ENCODE results near the gene CCDC188. TPM values are rescaled to one million over a fixed set of nuclear protein-coding genes. Genes with fewer than 3 reads are reported as not detected.

The CCDC188 gene
- total and polyA plus RNA-seq, 2 of the 4 experiments (the other 2 are of a cell fraction), result 0.10 TPM; not detected in 1

GRCh38 chr22:20131597-20131858 lies 19.3 kb downstream of the CCDC188 start, which contains the start of gene ZDHHC8:
Gene ZDHHC8, plus strand, starts transcription at chr22:20131804. Its CDS starts 144 bp downstream, at chr22:20131948.
- peak within 1 kb of the TSS; percentile 91 for H3K4me2 ChIP-seq (ENCODE audit: low read depth, low read length)
- CTCF ChIA-PET, result no interaction called here

More at GRCh38 chr22:20131597-20131858, 19.3 kb downstream of the CCDC188 start, which contains the start of gene ZDHHC8:
- Histone ChIP-seq H3K79me1 (ENCODE audit: low read depth in 1 of 2, low read length in 2 of 2) (peaks cover 7 to 43% of the 10 kb centered on the region in 2 experiments), H3K23ac (ENCODE audit: low read depth, low read length) (peak within 1 kb of the TSS; percentile 65), H3K4ac (ENCODE audit: low read depth, low read length) (peak within 1 kb of the TSS; percentile 74), H3K4me1 (ENCODE audit: control insufficient read depth, insufficient read depth, low read length) (peaks cover 9% of the 10 kb centered on the region), H4K5ac (ENCODE audit: low read depth, low read length) (peak within 1 kb of the TSS; percentile 82), H4K8ac (ENCODE audit: low read depth in 2 of 2, low read length in 2 of 2) (peak within 1 kb of the TSS; percentile 76 to 91), H4K91ac (ENCODE audit: insufficient read depth, low read depth, low read length) (peak within 1 kb of the TSS; percentile 65), H3K27ac (ENCODE audit: insufficient read depth, low read length) (peak within 1 kb of the TSS; percentile 81), H2AFZ (replicated peaks; ENCODE audit: low read length, poor library complexity) (peak within 1 kb of the TSS; percentile 99), H3K36me3 (ENCODE audit: control insufficient read depth, insufficient read depth, low read length) (peaks cover 12% of the 10 kb centered on the region), H3K18ac (ENCODE audit: low read depth, low read length) (no peak within 1 kb of the TSS; the same call in 1 of the 2 replicates), H2BK20ac (ENCODE audit: low read depth, low read length) (no peak within 1 kb of the TSS), H3K27me3 (ENCODE audit: control insufficient read depth, insufficient read depth, low read length) (no peaks in the 10 kb centered on the region), H3K9me3 (ENCODE audit: control insufficient read depth, insufficient read depth, low read length) (no peaks in the 10 kb centered on the region), H3K9ac (ENCODE audit: low read depth, low read length) (peak within 1 kb of the TSS; percentile 76), H2AK5ac (ENCODE audit: low read depth, low read length) (peak within 1 kb of the TSS; percentile 35), H3K14ac (replicated peaks; ENCODE audit: low read depth, low read length) (peak within 1 kb of the TSS; percentile 68), H3K9me1 (ENCODE audit: insufficient read depth, low read length) (peaks cover 6% of the 10 kb centered on the region), H3K4me3 (ENCODE audit: insufficient read depth, low read depth, low read length) (peak within 1 kb of the TSS; percentile 83), H2BK5ac (ENCODE audit: low read depth, low read length, poor library complexity, severe bottlenecking) (peak within 1 kb of the TSS; percentile 43), H4K20me1 (ENCODE audit: insufficient read depth, low read length) (peaks cover 47% of the 10 kb centered on the region), H3K56ac (ENCODE audit: extremely low read depth, insufficient read depth, low read length) (peak within 1 kb of the TSS; percentile 49; the same call in 1 of the 2 replicates), H2AK9ac (replicated peaks; ENCODE audit: low read depth, low read length, poor library complexity) (peak within 1 kb of the TSS; percentile 96), H2BK120ac (ENCODE audit: low read depth, low read length) (no peak within 1 kb of the TSS), H2BK15ac (ENCODE audit: low read depth, low read length) (no peak within 1 kb of the TSS)
- no peak for TF ChIP-seq NFE2L2 (IDR thresholded peaks at IDR 0.05; ENCODE audit: low read depth, low read length)
- TF ChIP-seq RAD21 (IDR thresholded peaks at IDR 0.05; ENCODE audit: low read length), result no peak
- no peak for TF ChIP-seq USF2 (IDR thresholded peaks at IDR 0.05; ENCODE audit: low read depth, low read length)
- TF ChIP-seq SMC3 (IDR thresholded peaks at IDR 0.05; ENCODE audit: low read depth, low read length), result no peak
- no peak for TF ChIP-seq BHLHE40 (IDR thresholded peaks at IDR 0.05; ENCODE audit: low read depth, low read length)
- no peak for TF ChIP-seq MAFK (IDR thresholded peaks at IDR 0.05; ENCODE audit: low read depth, low read length)
- TF ChIP-seq RFX5 (IDR thresholded peaks at IDR 0.05; ENCODE audit: low read depth, low read length), result no peak
- TF ChIP-seq CHD1 (IDR thresholded peaks at IDR 0.05; ENCODE audit: low read depth, low read length), result no peak
- TF ChIP-seq FOS (IDR thresholded peaks at IDR 0.05; ENCODE audit: low read depth, low read length), result no peak
- TF ChIP-seq MAZ (IDR thresholded peaks at IDR 0.05; ENCODE audit: borderline replicate concordance, low read depth, low read length), result no peak
- no peak for TF ChIP-seq CTCF (conservative IDR thresholded peaks at IDR 0.05; ENCODE audit: low read depth, low read length)
- no peak for TF ChIP-seq CEBPB (IDR thresholded peaks at IDR 0.05; ENCODE audit: low read depth, low read length)
- no peak for TF ChIP-seq ELK1 (IDR thresholded peaks at IDR 0.05; ENCODE audit: borderline replicate concordance, low read depth, low read length)
- TF ChIP-seq POLR2A (IDR thresholded peaks at IDR 0.05; ENCODE audit: low read depth, low read length), result no peak
- no peak for TF ChIP-seq MXI1 (IDR thresholded peaks at IDR 0.05; ENCODE audit: borderline replicate concordance, low read depth, low read length)
- TF ChIP-seq RCOR1 (IDR thresholded peaks at IDR 0.05; ENCODE audit: insufficient replicate concordance, low read length), result no peak
- intact Hi-C loops (cut with micrococcal nuclease), result no loop called here
- BruUV-seq (replicated peaks), result no TSS peak
- DNase-seq (no peak), ATAC-seq (ENCODE audit: low read depth) (peak; percentile 79)
- POLR2A ChIA-PET (ENCODE audit: unreplicated experiment), result no interaction called here
- in situ Hi-C loops (cut with MboI; ENCODE audit: low sequenced_read_pairs), result no loop called here
- dilution Hi-C loops (cut with HindIII; ENCODE audit: low sequenced_read_pairs, unreplicated experiment), result no loop called here
- WGBS, 2 experiments (ENCODE audit: extremely low coverage in 2 of 2, insufficient read length in 1 of 2), result no CpG with 5 or more reads among the region's 43 CpGs
